Endothelial cell of umbilical vein (primary cell): ENCODE measurements around the gene FBXO34.

Experiments
- EZH2 ChIP-seq: IDR thresholded peaks from 2 replicates; pipeline ENCODE4 v1.6.1; 2012; ENCODE audit warnings: borderline replicate concordance, low read depth, mild to moderate bottlenecking, moderate library complexity, low read length, inconsistent platforms; ENCODE audit not compliant: severe bottlenecking
- TF ChIP-seq, protein P1 (sequence below), 2 donors: IDR thresholded peaks; 1 replicate in 1 of 2; 2 replicates in 1 of 2; pipeline ENCODE4 v1.5.1; 2011; ENCODE audit warnings: low read length in 2 of 2, mild to moderate bottlenecking in 2 of 2, moderate library complexity in 2 of 2, control low read depth in 1 of 2, inconsistent platforms in 1 of 2, low read depth in 1 of 2; ENCODE audit not compliant: insufficient read depth in 1 of 2; ENCODE audit errors: extremely low read depth in 1 of 2

DNA sequence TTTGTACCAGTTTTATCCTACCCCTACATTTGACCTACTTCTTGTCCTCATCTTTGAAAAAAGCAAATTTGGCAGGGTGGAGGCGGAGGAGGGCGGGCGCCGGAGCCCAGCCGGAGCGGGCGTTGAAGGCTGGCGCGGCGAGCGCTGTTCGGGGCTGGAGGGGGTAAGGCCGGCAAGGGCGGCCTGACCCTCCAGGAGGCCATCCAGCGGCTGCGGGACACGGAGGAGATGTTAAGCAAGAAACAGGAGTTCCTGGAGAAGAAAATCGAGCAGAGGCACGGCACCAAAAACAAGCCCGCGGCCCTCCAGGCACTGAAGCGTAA, 27.2 kb downstream of the FBXO34 start:
- TF ChIP-seq, protein P1, sequence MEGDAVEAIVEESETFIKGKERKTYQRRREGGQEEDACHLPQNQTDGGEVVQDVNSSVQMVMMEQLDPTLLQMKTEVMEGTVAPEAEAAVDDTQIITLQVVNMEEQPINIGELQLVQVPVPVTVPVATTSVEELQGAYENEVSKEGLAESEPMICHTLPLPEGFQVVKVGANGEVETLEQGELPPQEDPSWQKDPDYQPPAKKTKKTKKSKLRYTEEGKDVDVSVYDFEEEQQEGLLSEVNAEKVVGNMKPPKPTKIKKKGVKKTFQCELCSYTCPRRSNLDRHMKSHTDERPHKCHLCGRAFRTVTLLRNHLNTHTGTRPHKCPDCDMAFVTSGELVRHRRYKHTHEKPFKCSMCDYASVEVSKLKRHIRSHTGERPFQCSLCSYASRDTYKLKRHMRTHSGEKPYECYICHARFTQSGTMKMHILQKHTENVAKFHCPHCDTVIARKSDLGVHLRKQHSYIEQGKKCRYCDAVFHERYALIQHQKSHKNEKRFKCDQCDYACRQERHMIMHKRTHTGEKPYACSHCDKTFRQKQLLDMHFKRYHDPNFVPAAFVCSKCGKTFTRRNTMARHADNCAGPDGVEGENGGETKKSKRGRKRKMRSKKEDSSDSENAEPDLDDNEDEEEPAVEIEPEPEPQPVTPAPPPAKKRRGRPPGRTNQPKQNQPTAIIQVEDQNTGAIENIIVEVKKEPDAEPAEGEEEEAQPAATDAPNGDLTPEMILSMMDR (IDR thresholded peaks at IDR 0.05; ENCODE audit: extremely low read depth in 1 of 2, insufficient read depth in 1 of 2, low read depth in 1 of 2, low read length in 2 of 2) = no peak
- TF ChIP-seq EZH2 = no peak
